ENCODE measurements around the gene MRPL53. TPM values are rescaled to one million over a fixed set of nuclear protein-coding genes. Genes with fewer than 3 reads are reported as not detected.
"Not testable (repeated sequence)": the region's sequence is repeated elsewhere in the genome, so short reads cannot be mapped to it uniquely, and the experiment has no call there.

Gene MRPL53
- total RNA-seq, 1 experiment from 2014 or later = 102 TPM

GRCh38 chr2:74472945-74473258 is 422 bp upstream of the MRPL53 start:
- no peak for DNase-seq

GRCh38 chr2:74471332-74472065 is 981 bp downstream of the MRPL53 start:
- Mint-ChIP-seq H3K9me3 (ENCODE audit: unreplicated experiment) (no peaks in the 10 kb centered on the region), H3K27ac (ENCODE audit: unreplicated experiment) (peak overlapping the region; percentile 95), H3K27me3 (ENCODE audit: insufficient read depth, unreplicated experiment) (no peaks in the 10 kb centered on the region), H3K4me1 (ENCODE audit: low read depth, unreplicated experiment) (peaks cover 8% of the 10 kb centered on the region), H3K36me3 (ENCODE audit: insufficient read depth, unreplicated experiment) (peaks cover 45% of the 10 kb centered on the region), H3K4me3 (ENCODE audit: unreplicated experiment) (peak overlapping the region; percentile 93)
- H3K9me3 ChIP-seq = no peaks in the 10 kb centered on the region
- ChIA-PET CTCF (interaction anchor here (0.6 to 1.0 kb wide), 2 partner anchors 10 to 32 kb away, joined by 3 read pairs; no protein-coding TSS in a partner anchor), POLR2A (interaction anchor here (0.7 to 1.3 kb wide), 3 partner anchors 18 to 31 kb away, joined by 4 to 10 read pairs (median 5); no protein-coding TSS in a partner anchor)
- intact Hi-C loops (cut with micrococcal nuclease; ENCODE audit: unreplicated experiment) = loop anchor here (1.0 kb wide), 4 partner anchors 12 to 116 kb away; partner anchors contain the start of genes AUP1, HTRA2, TTC31 and WBP1
- H3K4me1 ChIP-seq = peaks cover 4% of the 10 kb centered on the region; the same call in 1 of the 2 replicates
- H3K4me3 ChIP-seq (ENCODE audit: low read depth, low read length) = peak overlapping the region; percentile 65
- no peaks in the 10 kb centered on the region for H3K36me3 ChIP-seq (ENCODE audit: control insufficient read depth, insufficient read depth, low read length)
- H3K27me3 ChIP-seq (replicated peaks; ENCODE audit: control insufficient read depth, insufficient read depth, low read length) = no peaks in the 10 kb centered on the region
- no TSS peak for BruUV-seq (replicated peaks)
- no peak for DNase-seq
- TF ChIP-seq CTCF (IDR thresholded peaks at IDR 0.05; ENCODE audit: insufficient read depth in 1 of 2, low read depth in 1 of 2, low read length in 1 of 2, severe bottlenecking in 1 of 2, unreplicated experiment in 1 of 2) = no peak

More at GRCh38 chr2:74472945-74473258, 422 bp upstream of the MRPL53 start:
- Mint-ChIP-seq H3K36me3 (ENCODE audit: insufficient read depth, unreplicated experiment) (peaks cover 52% of the 10 kb centered on the region), H3K9me3 (ENCODE audit: unreplicated experiment) (no peaks in the 10 kb centered on the region), H3K4me3 (ENCODE audit: unreplicated experiment) (peak overlapping the region; percentile 93), H3K4me1 (ENCODE audit: low read depth, unreplicated experiment) (peaks cover 8% of the 10 kb centered on the region), H3K27ac (ENCODE audit: unreplicated experiment) (peak overlapping the region; percentile 95), H3K27me3 (ENCODE audit: insufficient read depth, unreplicated experiment) (no peaks in the 10 kb centered on the region)
- Histone ChIP-seq H3K9me3 (no peaks in the 10 kb centered on the region), H3K4me3 (ENCODE audit: low read depth, low read length) (peak overlapping the region; percentile 65), H3K27me3 (replicated peaks; ENCODE audit: control insufficient read depth, insufficient read depth, low read length) (no peaks in the 10 kb centered on the region), H3K36me3 (ENCODE audit: control insufficient read depth, insufficient read depth, low read length) (no peaks in the 10 kb centered on the region), H3K4me1 (peaks cover 4% of the 10 kb centered on the region; the same call in 1 of the 2 replicates)
- ChIA-PET CTCF (interaction anchor here (1.1 to 1.7 kb wide), 5 partner anchors 10 to 59 kb away, joined by 3 to 7 read pairs (median 6); partner anchors contain the start of genes CCDC142, TTC31 and WBP1), POLR2A (interaction anchor here (0.5 to 2.4 kb wide), 6 partner anchors 10 to 1672 kb away, joined by 3 to 20 read pairs (median 4); partner anchors contain the start of genes CCDC142, TTC31 and WBP1)
- intact Hi-C loops (cut with micrococcal nuclease; ENCODE audit: unreplicated experiment) = loop anchor here (1.0 kb wide), 4 partner anchors 10 to 114 kb away; partner anchors contain the start of genes AUP1, HTRA2, TTC31 and WBP1
- TSS peak; percentile 89 for BruUV-seq (replicated peaks)
- no peak for TF ChIP-seq CTCF (IDR thresholded peaks at IDR 0.05; ENCODE audit: insufficient read depth in 1 of 2, low read depth in 1 of 2, low read length in 1 of 2, severe bottlenecking in 1 of 2, unreplicated experiment in 1 of 2)

- H3K27me3 ChIP-seq (replicated peaks; ENCODE audit: control insufficient read depth, insufficient read depth, low read length); H3K4me1 ChIP-seq; H3K9me3 ChIP-seq; intact Hi-C loops (cut with micrococcal nuclease; ENCODE audit: unreplicated experiment); BruUV-seq (replicated peaks); H3K4me3 ChIP-seq (ENCODE audit: low read depth, low read length); H3K36me3 ChIP-seq (ENCODE audit: control insufficient read depth, insufficient read depth, low read length); H3K9me3 Mint-ChIP-seq (ENCODE audit: unreplicated experiment); H3K4me1 Mint-ChIP-seq (ENCODE audit: low read depth, unreplicated experiment); H3K27me3 Mint-ChIP-seq (ENCODE audit: insufficient read depth, unreplicated experiment); DNase-seq: not testable (repeated sequence)
- peaks cover 39% of the 10 kb centered on the region for H3K36me3 Mint-ChIP-seq (ENCODE audit: insufficient read depth, unreplicated experiment)
- peak overlapping the region; percentile 51 for H3K27ac Mint-ChIP-seq (ENCODE audit: unreplicated experiment)
- ChIA-PET POLR2A (interaction anchor here (1.3 kb wide), 1 partner anchor 28 kb away, joined by 10 read pairs; no protein-coding TSS in a partner anchor), CTCF (interaction anchor here (1.0 kb wide), 1 partner anchor 9 kb away, joined by 3 read pairs; no protein-coding TSS in a partner anchor)
- H3K4me3 Mint-ChIP-seq (ENCODE audit: unreplicated experiment) = peak overlapping the region; percentile 93
These were observed 1.7 kb downstream of the MRPL53 start for GRCh38 chr2:74470742-74471141.

Measured in Caco-2 (cell line).